Activated T-cell treated with anti-CD3 and anti-CD28 coated beads for 48 hours (primary cell): ENCODE results near the gene PRICKLE1.

Experiments
- DNase-seq: peaks from one replicate; pipeline ENCODE4 v3.0.0-alpha.2; 2020; ENCODE audit warnings: low read depth

Gene PRICKLE1

GRCh38 chr12:42448841-42449240, 140.7 kb downstream of the PRICKLE1 start:
- no peak for DNase-seq

- DNase-seq: no peak
Measured at GRCh38 chr12:42447371-42447786, 142.2 kb downstream of the PRICKLE1 start.

- DNase-seq: no peak
Measured at GRCh38 chr12:42446761-42447160, 142.8 kb downstream of the PRICKLE1 start.

GRCh38 chr12:42445891-42446290, 143.7 kb downstream of the PRICKLE1 start:
- no peak for DNase-seq

GRCh38 chr12:42444192-42444943, 145.2 kb downstream of the PRICKLE1 start:
- no peak for DNase-seq

- DNase-seq: no peak
Measured at GRCh38 chr12:42442888-42443287, 146.7 kb downstream of the PRICKLE1 start.

- DNase-seq: no peak
Measured at GRCh38 chr12:42442311-42442759, 147.2 kb downstream of the PRICKLE1 start.

GRCh38 chr12:42440608-42441007, 148.9 kb downstream of the PRICKLE1 start:
- DNase-seq: no peak

- no peak for DNase-seq
Measured at GRCh38 chr12:42432517-42433140, 156.9 kb downstream of the PRICKLE1 start.

GRCh38 chr12:42428850-42429249, 160.7 kb downstream of the PRICKLE1 start:
- no peak for DNase-seq

GRCh38 chr12:42426746-42427145, 162.8 kb downstream of the PRICKLE1 start:
- DNase-seq: peak; percentile 1

GRCh38 chr12:42422785-42423184, 166.8 kb downstream of the PRICKLE1 start:
- DNase-seq: no peak

GRCh38 chr12:42421844-42422779, 167.4 kb downstream of the PRICKLE1 start:
- no peak for DNase-seq

- DNase-seq: no peak
Measured at GRCh38 chr12:42420395-42420794, 169.2 kb downstream of the PRICKLE1 start.

- DNase-seq: no peak
Measured at GRCh38 chr12:42410340-42410739, 179.2 kb downstream of the PRICKLE1 start.

GRCh38 chr12:42409471-42409870, 180.1 kb downstream of the PRICKLE1 start:
- no peak for DNase-seq

GRCh38 chr12:42407306-42407705, 182.2 kb downstream of the PRICKLE1 start:
- no peak for DNase-seq
